Fibroblast of gingiva (primary cell): ENCODE data around the gene PDZD8.
A peak's percentile ranks its signal among the peaks of the same experiment; 100 is the strongest.
"Not testable (repeated sequence)": the region's sequence is repeated elsewhere in the genome, so short reads cannot be mapped to it uniquely, and the experiment has no call there.

Experiments
- DNase-seq: peaks from one replicate; pipeline ENCODE4 v3.0.0-alpha.2; 2011; ENCODE audit warnings: low read depth

Gene PDZD8

DNA sequence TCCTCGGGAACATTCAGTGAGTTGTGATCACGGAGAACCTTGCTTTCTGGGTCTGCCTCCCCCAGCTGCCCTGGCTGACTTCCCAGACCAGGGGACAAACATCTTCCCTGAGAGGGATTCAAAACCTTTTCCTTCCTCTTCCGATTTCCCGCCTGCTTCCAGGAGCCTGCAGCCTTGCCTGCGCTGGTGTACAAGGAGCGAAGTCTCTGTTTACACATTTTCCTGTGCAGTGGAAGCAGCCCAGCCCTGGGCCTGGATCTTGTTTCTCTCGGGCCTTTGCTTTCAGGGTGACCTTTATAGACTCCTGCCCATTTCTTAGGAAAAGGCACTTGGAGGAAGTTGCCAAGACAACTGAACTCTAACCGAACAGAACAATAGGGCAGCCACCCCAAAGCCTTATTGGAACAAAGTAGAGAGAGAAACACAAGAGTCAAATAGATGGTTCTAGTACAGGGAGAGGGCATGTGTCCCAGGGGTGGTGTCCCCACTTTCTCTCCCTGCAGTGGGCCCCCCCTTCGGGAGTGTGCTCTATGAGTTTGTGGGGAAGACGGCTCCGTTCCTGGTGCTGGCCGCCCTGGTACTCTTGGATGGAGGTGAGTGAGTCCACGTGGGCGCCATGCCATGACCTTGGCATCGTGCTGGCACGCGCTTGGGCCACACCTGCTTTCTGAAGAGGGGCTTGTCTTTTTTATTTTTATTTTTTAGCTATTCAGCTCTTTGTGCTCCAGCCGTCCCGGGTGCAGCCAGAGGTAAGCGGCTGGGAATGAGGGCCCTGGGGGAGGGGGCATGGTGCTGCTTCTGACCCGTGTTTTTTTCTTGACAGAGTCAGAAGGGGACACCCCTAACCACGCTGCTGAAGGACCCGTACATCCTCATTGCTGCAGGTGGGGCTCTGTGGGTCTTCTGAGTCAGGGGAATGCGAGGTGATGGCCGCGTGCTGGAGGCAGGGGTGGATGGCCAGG lies 120.2 kb downstream of the PDZD8 start:
- no peak for DNase-seq

DNA sequence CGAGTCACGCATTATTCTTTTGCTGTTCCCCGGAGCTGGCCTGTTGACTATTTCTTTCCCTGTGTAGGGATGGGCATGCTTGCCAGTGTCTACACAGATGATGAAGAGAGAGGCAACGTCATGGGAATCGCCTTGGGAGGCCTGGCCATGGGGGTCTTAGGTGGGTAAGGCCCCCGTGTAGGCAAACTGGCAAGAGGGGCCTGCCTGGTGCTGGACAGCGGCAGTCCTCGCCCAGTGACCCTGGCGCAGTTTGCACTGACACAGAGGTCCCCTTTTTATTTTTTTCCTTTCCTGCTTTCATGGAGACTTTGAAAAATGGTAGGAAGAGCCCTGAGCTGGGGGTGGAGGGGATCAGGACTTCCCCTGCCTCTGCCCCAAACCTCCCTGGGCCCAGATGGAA lies 120.9 kb downstream of the PDZD8 start:
- no peak for DNase-seq

DNA sequence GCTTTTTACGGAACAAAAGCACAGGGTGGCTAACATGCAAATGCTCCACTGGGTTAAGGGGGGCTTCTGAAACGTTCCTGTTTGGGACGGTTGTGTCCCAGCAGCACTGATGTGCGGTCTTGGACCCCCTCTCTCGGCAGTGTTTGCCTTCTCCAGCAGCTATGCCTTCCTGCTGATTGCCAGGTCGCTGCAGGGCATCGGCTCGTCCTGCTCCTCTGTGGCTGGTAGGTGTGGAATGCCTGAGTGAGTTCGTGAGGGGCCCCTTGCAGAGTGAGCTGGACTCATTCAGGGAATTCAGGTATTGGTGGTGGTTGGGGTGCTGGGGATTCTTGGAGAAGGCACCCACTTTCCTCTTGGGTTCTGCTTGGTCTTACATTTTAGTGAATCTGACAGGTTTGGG lies 121.3 kb downstream of the PDZD8 start:
- no peak for DNase-seq

DNA sequence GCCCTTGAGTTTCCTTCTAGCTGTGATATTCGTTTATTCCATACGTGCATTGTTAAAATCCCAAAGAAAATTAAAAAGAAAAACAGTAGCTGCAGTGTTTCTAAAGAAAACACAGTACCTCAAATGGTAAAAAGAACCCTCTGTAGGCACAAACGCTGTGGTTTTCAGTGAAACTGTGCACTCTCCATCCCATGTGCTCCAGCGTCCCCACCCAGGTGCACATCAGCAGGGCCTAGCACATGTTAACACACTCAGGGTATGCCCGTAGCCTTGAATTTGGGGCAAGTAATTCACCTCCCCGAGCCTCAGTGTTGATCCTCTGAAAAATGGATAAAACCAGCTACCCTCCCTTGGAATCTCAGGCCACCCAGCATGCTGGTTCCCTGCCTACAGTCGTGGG lies 124.8 kb downstream of the PDZD8 start:
- no peak for DNase-seq

DNA sequence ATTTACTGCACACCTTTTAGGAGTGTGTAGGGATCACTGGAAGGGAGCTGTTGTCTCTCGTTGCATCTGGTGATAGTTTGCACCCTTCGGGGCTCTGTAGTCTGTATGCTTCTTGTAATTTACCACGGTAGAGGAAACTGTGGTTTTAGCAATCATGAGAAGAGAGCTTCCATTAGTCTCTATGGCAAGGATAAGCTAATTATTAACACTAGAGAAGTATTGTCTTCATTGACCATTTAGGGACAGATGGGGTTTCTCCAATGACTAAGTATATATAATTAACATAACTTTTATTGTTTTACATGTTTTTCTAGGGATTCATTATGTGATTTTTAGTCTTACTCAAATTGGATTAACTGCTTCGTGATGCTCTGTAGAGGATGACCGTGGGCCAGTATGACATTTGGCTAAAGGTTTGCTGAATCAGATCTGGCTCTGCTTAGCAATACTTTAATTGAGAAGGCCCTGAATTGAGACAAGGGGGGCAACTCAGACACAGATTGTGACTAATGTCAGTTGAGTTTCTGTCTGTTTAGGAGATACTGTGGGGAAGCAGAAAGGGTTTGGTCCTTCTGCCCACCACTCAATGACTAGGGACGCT lies 125.6 kb downstream of the PDZD8 start:
- no peak for DNase-seq

DNA sequence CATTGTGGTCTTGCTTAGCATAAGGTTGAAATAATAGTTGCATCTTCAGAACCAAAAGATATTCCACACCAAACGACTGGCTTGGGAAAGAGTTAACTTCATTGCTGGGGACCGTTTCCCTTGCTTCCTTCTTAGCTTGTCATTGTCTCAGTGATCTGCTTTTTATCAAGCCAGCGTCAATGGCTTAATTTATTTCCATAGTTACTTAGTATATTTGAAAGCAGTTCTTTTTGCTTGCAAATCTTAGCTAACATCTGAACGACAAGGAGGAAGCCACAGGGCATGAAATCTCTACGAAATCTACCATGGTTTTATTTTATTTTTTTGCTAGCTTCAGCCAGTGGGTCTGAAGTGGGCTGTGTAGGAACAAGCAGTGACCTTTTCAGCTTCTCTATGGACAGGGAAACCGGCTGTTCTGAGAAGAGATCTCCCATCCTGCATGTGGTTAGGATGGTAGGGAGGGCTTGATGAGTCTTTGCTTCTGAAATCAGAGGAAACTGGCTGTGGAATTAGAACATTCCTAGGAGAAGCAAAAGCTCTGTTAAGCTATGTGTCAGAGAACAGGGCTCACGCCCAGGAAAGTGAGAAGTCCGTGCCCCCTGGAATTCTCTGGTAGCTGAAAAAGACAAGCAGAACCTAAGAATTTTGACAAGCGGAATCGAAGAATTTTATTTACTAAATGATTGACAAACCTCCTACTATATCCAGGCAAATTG lies 126.3 kb downstream of the PDZD8 start:
- DNase-seq = no peak

DNA sequence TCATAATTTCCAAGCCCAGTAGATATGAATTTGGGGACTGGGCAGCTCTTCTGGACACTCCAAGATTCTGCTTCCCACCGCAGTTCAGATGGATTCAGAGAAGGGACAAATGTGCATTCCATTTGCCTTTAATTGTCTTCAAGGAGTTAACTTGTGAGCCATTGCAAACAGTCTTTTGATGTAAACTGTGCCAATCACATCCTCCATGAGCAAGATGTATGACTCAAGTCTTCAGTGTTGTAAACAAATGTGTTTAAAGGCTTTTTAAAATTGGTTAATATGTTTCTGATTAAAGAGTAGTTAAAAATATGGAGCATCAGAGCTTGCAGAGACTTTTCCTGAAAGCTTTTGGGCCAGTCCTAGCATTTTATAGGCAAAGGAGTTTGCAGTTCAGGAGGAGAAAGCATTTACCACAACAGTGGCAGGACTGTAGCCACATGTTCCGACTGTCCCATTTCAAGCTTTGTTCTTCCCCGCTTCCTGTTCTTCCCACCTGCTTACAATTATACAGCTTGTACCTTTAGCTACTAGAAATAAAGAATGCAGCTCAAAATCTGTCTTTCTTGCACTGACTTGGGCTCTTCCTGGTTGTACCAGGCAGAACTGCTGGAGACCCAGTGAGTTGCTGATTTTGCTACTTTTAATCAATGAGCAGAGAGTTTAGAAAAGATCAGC lies 128.1 kb downstream of the PDZD8 start:
- DNase-seq = peak; percentile 46

DNA sequence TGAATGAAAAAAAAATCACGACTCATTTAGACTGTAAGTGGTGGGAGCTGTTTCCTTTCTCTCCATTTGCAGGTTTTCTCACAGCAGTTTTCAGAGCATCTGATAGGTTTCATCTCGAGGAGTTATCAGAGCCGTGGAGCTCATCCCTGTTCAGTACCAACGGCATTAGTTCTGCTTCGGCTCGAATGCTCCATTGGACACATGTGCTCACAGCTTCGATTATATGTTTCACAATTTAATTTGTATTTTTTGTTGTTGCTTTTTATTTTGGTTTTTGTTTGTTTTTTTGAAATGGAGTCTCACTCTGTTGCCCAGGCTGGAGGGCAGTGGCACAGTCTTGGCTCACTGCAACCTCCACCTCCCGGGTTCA lies 132.8 kb downstream of the PDZD8 start:
- no peak for DNase-seq

DNA sequence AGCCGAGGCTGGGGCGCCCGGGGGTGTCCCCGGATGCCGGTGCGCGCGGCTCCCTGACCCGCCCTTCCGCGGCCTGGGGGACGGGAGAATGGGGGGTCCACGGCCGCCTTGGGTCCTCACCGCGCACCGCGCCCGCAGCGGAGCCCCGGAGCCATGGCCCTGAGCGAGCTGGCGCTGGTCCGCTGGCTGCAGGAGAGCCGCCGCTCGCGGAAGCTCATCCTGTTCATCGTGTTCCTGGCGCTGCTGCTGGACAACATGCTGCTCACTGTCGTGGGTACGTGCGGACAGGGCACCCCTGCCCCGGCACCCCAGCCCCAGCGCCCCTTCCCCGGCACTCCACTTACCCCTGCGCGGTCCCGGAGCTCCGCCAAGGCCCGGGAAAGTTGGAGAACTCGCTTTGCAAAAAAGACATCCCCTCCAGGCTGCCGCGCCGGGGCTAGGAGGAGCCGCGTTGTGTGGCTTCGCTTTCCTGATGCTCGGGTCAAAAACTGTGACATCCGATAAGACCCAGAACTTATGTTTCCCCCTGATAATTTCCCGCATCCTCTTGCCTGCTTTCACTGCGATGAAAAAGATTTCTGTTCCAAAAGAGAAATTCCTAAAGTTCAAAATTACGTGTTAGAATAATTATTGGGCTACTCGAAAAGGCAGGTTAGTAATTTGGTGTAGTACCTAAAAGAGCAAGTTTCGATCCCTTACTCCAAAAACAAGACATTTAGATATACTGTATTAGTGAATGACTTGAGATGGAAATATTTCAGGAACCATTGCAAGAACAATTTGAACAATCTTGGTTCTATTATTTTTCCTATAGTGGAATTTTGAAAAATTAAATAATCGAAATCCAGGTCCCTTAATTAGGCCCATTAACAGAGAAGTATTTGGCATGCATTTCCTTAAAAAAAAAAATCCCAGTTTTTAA lies 133.4 kb downstream of the PDZD8 start:
- DNase-seq = no peak

DNA sequence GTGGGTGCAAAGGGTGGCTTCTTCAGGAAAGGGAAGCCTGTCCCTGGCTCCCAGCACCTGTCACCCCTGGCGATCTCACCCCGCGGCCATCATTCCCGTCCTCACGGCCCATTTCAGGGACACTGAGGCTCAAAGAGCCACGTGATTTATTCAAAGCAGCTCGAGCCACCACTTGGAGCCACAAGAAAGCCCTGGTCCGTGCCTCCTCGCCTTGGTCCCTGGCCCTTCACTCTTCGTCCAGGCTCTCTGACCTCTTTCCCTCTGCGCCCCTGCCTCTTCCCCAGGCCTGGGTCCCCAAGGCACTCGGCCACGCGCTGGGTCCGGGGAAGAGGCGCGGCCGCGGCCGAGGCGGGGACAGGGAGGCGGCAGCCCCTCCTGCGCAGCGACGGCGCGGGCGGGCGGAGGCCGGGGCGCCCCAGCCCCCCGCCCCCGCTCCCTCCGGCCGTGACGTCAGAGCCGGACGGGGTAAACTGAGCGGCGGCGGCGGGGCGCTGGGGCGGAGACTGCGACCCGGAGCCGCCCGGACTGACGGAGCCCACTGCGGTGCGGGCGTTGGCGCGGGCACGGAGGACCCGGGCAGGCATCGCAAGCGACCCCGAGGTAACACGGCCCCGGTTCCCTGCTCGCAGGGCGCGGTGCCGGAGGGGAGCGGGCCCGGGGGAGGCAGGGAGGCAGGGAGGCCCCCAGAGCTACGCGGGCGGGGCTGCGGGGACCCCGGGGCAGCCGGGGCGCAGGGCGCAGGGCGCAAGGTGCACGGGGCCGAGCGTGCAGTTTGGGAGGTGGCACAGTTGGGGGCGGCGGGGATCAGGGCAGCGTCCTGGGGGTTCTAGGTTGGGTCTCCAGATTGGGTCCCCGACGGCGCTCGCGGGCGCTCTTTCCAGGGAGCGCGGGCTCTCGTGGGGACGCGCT lies 134.4 kb downstream of the PDZD8 start, which contains the start of gene SLC18A2:
Gene SLC18A2 (plus strand): TSS at position 494 of the 909 bp plus-strand sequence. CDS start 580 bp downstream, outside the sequence.
- DNase-seq = no peak

DNA sequence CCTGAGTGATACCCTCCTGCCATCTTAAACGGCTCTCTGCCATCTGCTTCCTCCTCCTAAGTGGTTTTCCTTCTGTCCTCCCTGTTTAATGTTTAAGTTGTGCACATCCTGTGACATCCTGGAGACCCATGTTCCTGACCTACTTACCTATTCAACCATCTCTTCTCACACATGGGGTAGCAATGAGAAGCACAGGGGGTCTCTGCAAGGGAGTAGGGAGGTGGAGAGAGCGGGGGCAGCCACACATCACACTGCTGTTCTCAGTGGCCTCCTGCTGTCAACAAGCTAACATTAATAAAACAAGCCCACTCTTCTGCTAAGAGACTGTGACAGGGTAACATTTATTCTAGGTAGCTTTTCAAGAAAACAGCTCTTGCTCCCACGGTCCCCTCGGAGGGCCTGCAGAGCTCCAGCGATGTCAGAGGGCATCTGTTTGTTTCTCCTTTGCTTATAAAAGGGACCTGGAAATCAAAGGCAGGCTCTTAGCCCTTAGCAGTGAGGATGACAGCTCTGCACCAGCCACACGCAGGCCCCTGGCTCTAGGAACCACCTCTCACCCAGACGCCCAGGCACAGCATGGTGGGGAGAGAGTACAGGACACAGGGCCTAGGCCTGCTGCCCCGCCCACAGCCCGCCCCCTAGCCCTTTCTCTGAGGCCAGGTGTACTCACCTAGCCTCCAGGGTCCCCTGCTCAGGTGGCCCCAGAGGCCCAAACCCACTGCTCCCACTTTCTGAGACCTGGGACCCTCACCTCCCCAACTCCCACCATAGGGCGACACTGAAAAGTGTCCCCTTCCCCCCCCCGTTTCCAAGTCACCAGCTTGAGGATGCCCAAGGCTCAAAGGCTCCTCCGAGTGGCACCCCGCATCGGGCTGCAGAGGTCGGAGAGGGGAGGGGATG lies 135.3 kb downstream of the PDZD8 start:
- no peak for DNase-seq

DNA sequence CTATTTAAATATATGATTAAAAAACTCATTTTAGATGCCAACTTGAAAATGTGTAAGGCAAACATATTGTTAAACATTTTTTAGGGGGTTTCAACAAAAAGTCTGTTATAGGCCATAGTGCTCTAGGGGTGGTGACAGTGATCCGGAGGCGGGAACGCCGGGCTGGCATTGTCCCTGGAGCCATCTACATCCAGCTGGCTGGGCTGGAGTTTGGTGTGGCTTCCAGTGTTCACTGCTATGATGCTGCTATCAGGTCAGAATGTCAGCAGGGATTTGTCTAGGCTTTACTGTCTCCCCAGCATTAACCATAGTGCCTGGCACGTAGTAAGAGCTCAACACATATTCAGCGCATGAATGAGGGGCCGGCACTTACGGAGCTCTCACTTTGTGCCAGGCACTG lies 136.2 kb downstream of the PDZD8 start:
- DNase-seq = no peak

DNA sequence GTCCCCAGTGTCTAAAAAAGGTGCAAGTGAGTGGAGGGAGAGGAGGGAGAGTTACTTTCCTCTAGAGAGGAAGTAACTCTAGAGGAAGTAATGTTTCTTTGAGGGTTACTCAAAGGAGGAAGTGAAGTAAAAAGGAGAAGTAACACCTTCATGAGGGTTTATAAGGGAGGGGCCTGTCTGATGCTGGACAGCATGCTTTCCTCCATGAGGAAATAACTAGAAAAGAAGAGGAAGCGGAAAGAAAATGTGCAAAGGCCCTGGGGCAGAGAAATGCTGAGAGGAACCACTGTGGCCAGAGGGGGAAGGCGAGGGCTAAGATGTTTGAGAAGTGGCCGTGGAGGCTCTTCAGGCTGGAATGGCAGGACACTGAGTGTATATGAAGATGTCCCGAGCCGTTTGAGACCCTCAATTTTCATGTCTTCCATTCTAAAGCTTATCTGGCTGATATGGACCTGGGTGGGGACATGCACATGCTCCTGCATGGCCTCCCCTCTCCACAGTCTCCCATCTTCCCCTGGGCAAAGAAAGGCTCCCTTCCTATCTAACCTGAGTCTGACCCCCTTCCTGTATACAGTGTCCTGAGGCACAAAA lies 137.7 kb downstream of the PDZD8 start:
- DNase-seq = no peak

DNA sequence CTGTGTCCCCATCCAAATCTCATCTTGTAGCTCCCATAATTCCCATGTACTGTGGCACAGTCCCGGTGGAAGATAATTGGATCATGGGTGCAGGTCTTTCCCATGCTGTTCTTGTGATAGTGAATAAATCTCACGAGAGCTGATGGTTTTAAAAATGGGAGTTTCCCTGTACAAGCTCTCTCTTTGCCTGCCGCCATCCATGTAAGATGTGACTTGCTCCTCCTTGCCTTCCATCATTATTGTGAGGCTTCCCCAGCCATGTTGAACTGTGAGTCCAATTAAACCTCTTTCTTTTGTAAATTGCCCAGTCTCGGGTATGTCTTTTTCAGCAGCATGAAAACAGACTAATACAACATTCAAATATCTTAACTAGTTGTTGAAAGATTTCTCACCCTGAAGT lies 145.1 kb downstream of the PDZD8 start:
- not testable (repeated sequence) for DNase-seq

DNA sequence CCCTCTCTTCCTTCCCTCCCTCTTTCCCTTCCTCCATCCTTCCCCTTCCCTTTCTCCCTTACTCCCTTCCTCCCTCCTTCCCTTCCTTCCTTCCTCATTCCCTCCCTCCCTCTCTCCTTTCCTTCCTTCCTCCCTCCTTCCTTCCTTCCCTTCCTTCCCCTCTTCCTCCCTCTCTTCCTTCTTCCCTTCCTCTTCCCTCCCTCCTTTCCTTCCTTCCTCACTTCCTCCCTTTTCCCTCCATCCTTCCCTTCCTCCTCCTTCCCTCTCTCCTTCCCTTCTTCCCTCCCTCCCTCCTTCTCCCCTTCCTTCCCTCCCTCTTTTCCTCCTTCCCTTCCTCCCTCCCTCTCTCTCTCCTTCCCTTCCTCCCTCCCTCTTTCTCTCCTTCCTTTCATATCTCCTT lies 147.0 kb downstream of the PDZD8 start:
- no peak for DNase-seq
